Astrocyte (in vitro differentiated cells and primary cell): Measurements from ENCODE around the gene VARS2.

Experiments used
- CTCF ChIP-seq: IDR thresholded peaks from 2 replicates; pipeline ENCODE4 v1.5.1; 2011; ENCODE audit warnings: low read depth, mild to moderate bottlenecking, inconsistent platforms, low read length, moderate library complexity; ENCODE audit not compliant: insufficient read depth
- EZH2 ChIP-seq: IDR thresholded peaks from 2 replicates; pipeline ENCODE4 v1.6.1; 2012; ENCODE audit warnings: mild to moderate bottlenecking, low read length, inconsistent platforms; ENCODE audit not compliant: insufficient read depth

DNA sequence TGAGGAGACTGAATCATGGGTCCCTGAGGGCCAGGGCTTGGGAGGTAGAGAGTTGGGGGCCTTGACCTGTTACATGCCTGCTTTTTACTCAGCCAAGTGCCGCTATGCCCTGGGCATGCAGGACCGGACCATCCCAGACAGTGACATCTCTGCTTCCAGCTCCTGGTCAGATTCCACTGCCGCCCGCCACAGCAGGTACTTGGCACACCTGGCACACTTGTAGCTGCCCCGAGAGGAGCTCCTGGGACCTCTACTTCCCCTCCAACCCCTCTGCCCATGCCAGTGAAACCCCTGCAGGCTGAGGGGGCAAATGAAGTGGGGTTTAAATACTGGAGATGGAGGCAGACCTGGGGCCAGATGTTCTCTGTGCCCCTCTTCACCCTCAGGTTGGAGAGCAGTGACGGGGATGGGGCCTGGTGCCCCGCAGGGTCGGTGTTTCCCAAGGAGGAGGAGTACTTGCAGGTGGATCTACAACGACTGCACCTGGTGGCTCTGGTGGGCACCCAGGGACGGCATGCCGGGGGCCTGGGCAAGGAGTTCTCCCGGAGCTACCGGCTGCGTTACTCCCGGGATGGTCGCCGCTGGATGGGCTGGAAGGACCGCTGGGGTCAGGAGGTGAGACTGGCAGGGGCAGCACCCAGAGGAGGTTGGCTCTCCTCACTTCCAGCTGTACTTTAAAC, 25.1 kb upstream of the VARS2 start:
- no peak for TF ChIP-seq CTCF
- no peak for TF ChIP-seq EZH2
